Measurements from ENCODE around the gene CEP41. TPM values are rescaled to one million over a fixed set of nuclear protein-coding genes. Genes with fewer than 3 reads are reported as not detected.

The CEP41 gene
- total RNA-seq: 5.5 and 11.2 TPM in 2 replicates

DNA sequence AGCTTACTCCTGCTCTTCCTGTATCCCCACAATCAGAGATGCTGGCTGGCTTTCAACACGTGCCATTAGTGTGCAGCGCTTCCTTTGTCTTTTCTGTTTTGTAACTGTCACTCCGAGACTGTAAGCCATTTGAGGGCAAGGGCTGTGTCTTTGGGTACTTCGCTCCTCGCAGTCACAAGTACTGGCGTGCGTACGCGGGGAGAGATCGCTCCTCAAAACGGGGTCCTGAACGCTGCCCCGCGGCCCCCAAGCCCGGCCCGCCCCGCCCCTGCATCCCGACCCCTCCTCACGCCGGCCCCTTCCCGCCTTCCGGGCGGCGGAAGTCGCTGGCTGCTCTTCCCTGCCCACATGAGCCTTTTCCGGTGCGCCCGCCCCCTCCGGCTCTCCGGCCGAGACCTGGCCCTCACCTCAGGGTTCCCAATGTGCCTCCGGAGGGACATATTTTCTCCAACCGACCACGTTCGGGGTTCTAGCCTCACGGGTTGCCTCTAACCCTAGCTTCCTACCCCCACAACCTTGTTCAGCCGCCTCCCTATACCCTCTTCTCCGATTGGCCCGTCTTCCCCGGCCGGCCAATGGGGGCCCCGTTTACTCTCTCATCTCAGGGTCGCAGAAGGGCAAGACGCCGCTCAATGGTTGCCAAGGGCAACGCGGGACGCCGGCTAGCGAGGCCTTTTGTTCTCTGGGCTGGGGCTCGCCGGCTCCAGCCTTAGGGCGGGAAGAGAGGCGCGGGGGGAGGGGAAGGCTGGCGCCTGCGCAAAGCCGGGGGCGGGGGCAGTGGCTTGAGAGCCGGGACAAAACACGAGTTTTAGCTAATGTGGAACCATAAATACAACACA is at the start of gene CEP41:
Gene CEP41 (minus strand): TSS at position 490 of the 839 bp plus-strand sequence. CDS start 50 bp downstream, at position 440.

DNA sequence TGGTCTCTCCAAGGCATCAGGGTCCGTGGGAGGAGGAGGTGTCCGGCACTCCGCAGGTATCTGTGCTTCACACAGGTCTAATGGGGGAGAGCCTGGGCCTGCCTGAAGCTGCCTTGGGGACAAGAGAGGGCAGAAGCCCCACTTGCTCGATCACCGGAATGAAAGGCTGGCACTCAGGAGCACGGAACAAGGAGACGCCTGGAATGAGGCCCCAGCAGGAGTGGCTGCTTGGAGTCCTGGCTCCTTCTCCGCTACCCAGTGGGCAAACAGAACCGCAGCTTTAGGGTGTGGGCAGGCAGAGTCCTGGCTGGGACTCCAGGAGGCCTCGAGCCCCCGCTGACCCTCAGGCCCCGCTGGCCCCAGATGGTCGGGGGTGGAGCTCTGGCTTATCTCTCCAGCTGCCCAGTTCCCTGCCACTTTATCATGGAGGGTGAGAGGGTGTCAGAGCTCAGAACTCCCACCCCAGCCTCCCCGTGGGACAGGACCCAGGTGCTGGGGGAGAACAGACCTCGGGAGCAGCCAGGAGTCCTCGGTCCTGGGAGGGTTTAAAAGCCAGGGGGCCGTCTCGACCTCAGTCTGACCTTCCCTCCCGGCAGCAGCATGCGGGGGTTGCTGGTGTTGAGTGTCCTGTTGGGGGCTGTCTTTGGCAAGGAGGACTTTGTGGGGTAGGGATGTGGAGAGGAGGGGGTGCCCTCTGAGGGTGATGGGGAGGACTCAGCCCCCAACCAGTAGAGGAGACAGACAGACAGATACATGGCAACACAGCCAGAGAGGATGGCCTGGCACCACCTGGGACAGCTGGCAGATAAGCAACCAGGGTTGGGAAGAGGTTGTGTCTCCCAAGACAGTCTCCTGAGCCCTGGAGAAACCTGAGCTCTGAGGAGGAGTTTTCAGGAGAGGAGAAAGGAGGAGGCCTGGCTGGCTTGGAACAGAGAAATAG is 60.6 kb downstream of the CEP41 start, which contains the start of gene CPA1:
Gene CPA1 (plus strand): TSS at position 574 of the 940 bp plus-strand sequence. CDS start 27 bp downstream, at position 601.

GRCh38 chr7:130344271-130344866 is 96.4 kb downstream of the CEP41 start, which contains the start of gene CPA5:
Gene CPA5, plus strand, starts transcription at chr7:130344816. Its CDS starts 1,670 bp downstream, at chr7:130346486.

Small RNA genes lying within 50 kb of the gene (small RNA-seq; reads per million reads assigned to genes)
- not detected for gene RF02148
- not detected for gene RF02149
- not detected for gene RF02150

Other genes with a start within 250 kb of the CEP41 start
- gene TMEM209, start 235.6 kb downstream of the CEP41 start, total RNA-seq: 12.6 and 13.6 TPM in 2 replicates
- not detected in 2 replicates for gene SSMEM1, start 233.2 kb downstream of the CEP41 start, total RNA-seq
- gene CPA2, start 174.2 kb downstream of the CEP41 start, total RNA-seq: not detected in 2 replicates
- gene CPA4, start 147.9 kb downstream of the CEP41 start, total RNA-seq: 1.3 TPM in 1 of 2 replicates, not detected in the other
- not detected in 2 replicates for gene CPA5, start 96.2 kb downstream of the CEP41 start, total RNA-seq
- not detected in 2 replicates for gene CPA1, start 60.5 kb downstream of the CEP41 start, total RNA-seq
- 1.6 and 2.4 TPM in 2 replicates for gene MEST, start 51.1 kb upstream of the CEP41 start, total RNA-seq
- gene COPG2, start 227.7 kb upstream of the CEP41 start, total RNA-seq: 41.6 and 63.9 TPM in 2 replicates
- gene TSGA13, start 245.5 kb upstream of the CEP41 start, total RNA-seq: not detected in 2 replicates